Measurements from ENCODE around the gene ARMH4.

The ARMH4 gene

DNA sequence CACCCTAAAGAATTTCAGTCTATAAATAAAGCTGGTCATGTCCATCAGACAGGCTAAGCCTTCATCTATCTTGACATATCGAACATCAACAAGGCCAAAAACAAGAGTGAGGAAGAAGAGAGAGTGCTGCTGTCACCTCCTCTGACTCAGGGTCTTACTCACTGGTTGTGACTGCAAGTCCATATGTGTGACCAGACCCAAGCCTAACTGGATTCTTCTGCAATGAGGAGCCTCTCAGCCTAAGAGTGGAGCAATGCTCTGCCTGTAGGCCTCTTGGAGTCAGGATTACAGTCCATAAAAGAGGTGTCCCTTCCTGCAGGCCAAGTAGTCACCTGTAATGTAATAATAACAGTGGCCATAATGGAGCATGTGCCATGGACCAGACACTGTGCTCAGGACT, 165.0 kb downstream of the ARMH4 start:
- DNase-seq (ENCODE audit: low read depth) = peak; percentile 27
- TF ChIP-seq, protein P1, sequence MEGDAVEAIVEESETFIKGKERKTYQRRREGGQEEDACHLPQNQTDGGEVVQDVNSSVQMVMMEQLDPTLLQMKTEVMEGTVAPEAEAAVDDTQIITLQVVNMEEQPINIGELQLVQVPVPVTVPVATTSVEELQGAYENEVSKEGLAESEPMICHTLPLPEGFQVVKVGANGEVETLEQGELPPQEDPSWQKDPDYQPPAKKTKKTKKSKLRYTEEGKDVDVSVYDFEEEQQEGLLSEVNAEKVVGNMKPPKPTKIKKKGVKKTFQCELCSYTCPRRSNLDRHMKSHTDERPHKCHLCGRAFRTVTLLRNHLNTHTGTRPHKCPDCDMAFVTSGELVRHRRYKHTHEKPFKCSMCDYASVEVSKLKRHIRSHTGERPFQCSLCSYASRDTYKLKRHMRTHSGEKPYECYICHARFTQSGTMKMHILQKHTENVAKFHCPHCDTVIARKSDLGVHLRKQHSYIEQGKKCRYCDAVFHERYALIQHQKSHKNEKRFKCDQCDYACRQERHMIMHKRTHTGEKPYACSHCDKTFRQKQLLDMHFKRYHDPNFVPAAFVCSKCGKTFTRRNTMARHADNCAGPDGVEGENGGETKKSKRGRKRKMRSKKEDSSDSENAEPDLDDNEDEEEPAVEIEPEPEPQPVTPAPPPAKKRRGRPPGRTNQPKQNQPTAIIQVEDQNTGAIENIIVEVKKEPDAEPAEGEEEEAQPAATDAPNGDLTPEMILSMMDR (conservative IDR thresholded peaks at IDR 0.05; ENCODE audit: control insufficient read depth, insufficient read depth, low read depth, low read length) = no peak
- no peak overlapping the region for H3K4me3 ChIP-seq (ENCODE audit: control insufficient read depth, low read depth, low read length)

DNA sequence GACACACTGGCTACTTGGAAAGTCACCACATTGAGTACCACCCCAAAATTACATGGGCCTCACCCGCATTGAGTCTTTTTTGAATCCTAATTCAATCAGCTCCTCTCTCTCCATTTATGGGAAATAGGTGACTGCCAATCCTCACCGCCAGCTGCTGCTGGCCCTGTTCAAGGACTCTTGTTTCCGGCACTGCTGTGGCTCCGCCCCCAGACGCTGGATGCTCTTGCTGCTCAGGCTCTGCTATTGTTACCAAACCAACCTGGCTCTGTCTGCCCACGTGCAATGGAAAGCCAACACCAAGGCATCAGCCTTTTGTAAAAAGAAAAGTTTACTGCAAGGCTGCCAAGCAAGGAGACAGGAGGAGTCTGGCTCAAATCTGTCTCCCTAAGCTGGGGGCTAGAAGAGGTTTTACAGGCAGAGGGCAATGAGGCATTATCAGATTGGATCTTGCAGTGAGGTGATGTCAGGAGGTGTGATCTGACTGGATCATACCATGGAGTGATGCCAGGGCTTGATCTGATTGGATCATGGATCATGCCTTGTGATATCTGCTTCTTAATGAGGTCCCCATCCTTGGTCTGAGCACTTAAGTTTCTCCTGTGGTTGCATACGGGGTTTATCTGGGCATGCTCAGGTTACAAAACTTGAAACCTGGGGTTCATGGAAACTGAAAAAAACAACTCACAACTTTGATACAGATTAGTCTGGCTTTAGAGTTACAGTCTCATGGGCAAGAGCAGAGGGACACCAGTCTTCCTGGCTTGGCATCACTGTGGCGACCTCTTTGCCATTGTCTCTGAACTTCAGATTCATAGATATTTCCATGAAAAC, 169.0 kb downstream of the ARMH4 start:
- DNase-seq (ENCODE audit: low read depth) = no peak
- TF ChIP-seq, protein P1 (conservative IDR thresholded peaks at IDR 0.05; ENCODE audit: control insufficient read depth, insufficient read depth, low read depth, low read length) = no peak
- no peak overlapping the region for H3K4me3 ChIP-seq (ENCODE audit: control insufficient read depth, low read depth, low read length)

DNA sequence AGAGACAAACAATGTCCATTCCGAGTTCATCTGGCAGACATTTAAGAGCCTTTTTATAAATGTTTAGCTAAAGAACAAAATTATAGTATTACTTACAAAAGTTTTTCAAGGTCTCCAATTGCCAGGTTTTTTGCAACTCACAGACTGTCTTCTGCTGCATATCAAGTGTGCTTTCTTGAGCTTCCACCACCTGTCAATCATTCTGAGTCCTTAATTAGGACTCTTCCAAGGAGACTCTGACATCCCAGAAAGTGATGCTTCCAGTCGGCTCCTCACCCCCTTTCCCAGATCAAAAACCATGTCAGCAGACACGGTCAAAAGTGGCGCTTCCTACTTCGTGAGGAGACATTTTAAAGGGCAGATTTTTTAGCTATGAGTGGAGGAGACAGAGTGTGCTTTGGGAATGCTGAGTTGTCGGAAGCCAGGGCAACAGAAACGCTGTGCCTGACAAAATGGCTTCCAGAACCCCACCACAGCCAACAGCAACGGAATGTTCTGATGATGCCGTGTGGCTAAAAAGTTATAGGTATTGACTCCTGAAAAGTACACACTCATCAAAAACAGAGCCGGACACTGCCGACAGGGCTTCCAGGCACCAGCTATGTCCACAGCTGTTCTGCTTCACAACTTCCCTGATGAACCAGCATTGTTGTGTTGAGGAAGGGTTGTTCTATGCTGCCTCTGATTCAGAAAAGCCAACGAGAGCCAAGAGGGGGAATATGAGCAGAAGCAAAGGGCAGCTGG, 170.0 kb downstream of the ARMH4 start:
- TF ChIP-seq, protein P1 (conservative IDR thresholded peaks at IDR 0.05; ENCODE audit: control insufficient read depth, insufficient read depth, low read depth, low read length) = no peak
- H3K4me3 ChIP-seq (ENCODE audit: control insufficient read depth, low read depth, low read length) = no peak overlapping the region
- no peak for DNase-seq (ENCODE audit: low read depth)

DNA sequence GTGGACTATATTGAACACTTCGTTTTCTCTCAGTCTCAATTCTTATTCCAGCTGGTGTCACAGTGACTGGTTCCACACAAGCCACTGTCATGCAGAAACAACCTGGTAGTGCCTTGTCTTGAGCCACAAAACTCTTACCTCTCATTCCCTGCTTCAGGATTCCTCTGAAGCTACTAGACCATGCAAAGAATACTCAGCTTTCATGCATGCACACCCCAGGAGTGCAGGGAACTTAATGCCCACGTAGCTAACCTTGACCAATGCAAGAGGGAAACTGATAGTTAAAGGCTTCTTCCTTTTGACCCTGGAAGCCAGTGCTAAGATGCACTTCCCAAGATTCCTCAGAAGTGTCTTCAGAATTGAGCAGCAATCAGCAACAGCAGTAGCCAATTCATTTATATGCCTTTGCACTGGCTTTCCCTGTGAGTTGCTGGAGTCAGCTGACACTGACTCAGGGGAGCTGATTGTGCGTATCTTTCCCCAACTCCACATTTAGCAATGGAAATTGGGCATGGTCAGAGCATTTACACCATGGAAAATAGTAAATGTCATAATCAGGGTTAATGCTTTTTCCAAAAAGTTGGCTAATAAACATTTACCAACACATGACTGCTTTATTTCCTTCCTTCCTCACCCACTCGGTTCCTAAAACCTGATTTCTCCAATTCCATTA, 172.5 kb downstream of the ARMH4 start:
- TF ChIP-seq, protein P1 (conservative IDR thresholded peaks at IDR 0.05; ENCODE audit: control insufficient read depth, insufficient read depth, low read depth, low read length) = no peak
- H3K4me3 ChIP-seq (ENCODE audit: control insufficient read depth, low read depth, low read length) = no peak overlapping the region
- DNase-seq (ENCODE audit: low read depth) = no peak

DNA sequence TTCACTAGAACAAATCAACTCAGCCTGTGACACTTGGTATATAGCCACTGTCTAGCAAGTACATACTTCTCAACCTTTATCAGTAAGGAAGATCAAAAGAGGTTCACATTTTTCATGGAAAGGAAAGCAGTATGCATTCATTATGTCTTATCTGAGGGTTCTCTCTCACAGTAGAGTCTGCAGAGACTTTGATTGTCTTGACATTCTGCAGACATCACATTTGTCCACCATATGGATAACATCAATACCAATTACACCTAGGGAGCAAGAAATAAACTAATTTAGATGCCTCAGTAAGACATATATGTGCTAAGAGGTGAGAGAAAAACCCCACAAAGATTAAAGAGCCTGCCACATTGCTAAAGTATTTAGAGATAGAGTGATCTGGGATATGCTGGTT, 175.3 kb downstream of the ARMH4 start:
- no peak for DNase-seq (ENCODE audit: low read depth)
- TF ChIP-seq, protein P1 (conservative IDR thresholded peaks at IDR 0.05; ENCODE audit: control insufficient read depth, insufficient read depth, low read depth, low read length) = no peak
- no peak overlapping the region for H3K4me3 ChIP-seq (ENCODE audit: control insufficient read depth, low read depth, low read length)

DNA sequence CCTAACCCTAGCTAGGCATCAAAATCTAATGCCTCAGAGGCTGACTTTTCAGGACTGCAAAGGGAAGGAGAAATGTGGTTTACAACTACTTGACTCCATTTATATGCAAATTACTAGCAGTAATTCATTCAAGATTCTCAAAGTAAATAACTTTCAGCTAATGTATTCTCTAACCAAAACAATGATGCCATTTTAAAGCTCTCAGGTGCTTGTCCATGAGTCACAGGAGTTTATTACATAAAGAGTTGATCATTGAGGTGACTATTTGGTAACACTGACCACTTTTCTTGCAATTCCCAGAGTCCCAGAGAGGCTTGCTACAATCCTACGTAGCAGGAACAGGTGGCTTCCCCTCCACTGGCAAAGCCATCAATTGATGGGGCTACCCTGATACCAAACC, 177.1 kb downstream of the ARMH4 start:
- TF ChIP-seq, protein P1 (conservative IDR thresholded peaks at IDR 0.05; ENCODE audit: control insufficient read depth, insufficient read depth, low read depth, low read length) = no peak
- no peak for DNase-seq (ENCODE audit: low read depth)
- H3K4me3 ChIP-seq (ENCODE audit: control insufficient read depth, low read depth, low read length) = no peak overlapping the region
